HEK293 (cell line): ENCODE results near the gene VTN.

ENCODE experiments used
- CTCF ChIA-PET: fragments of 350-600 bp; formaldehyde crosslinking; extraction: SDS; loops from one replicate; lab custom pipeline; 2021; ENCODE audit warnings: antibody characterized with exemption; lab: Yijun Ruan, JAX
- POLR2A ChIA-PET: fragments of 300-600 bp; formaldehyde crosslinking; extraction: SDS; loops from one replicate; lab custom pipeline; 2020; ENCODE audit warnings: antibody characterized with exemption, inconsistent platforms; lab: Yijun Ruan, JAX
- H3K27ac ChIP-seq: fragments of 200-500 bp; sonication (Bioruptor generic); 2 replicates; pipeline ENCODE4 v1.5.1; 2014; ENCODE audit warnings: low read depth, low read length, control low read depth, inconsistent platforms; ENCODE audit errors: extremely low read depth
- H3K36me3 ChIP-seq, 2 experiments: fragments of 200-500 bp in 1 of 2; sonication (Bioruptor generic) in 1 of 2; 1 replicate in 1 of 2; 2 replicates in 1 of 2; pipeline ENCODE4 v1.5.1; 2014 to 2017; ENCODE audit warnings: inconsistent platforms in 2 of 2, low read length in 2 of 2; ENCODE audit not compliant: control insufficient read depth in 2 of 2, insufficient read depth in 1 of 2
- H3K4me1 ChIP-seq: fragments of 200-500 bp; sonication (Bioruptor generic); 2 replicates; pipeline ENCODE4 v1.5.1; 2014; ENCODE audit warnings: mild to moderate bottlenecking, low read length, inconsistent platforms; ENCODE audit not compliant: control insufficient read depth, insufficient read depth
- H3K4me3 ChIP-seq: 2 replicates; pipeline ENCODE4 v1.5.1; 2011; ENCODE audit warnings: low read depth, mild to moderate bottlenecking, control low read depth, low read length, moderate library complexity
- H3K9me3 ChIP-seq: fragments of 200-500 bp; sonication (Bioruptor generic); 2 replicates; pipeline ENCODE4 v1.5.1; 2014; ENCODE audit warnings: low read depth, low read length, inconsistent platforms; ENCODE audit not compliant: control insufficient read depth, insufficient read depth
- IKZF3 ChIP-seq: fragments of 450-650 bp; IDR thresholded peaks from 2 replicates; pipeline ENCODE4 v1.5.0; 2018; ENCODE audit warnings: missing biosample characterization, mild to moderate bottlenecking, missing genetic modification characterization, moderate library complexity
- KLF17 ChIP-seq: fragments of 450-650 bp; formaldehyde crosslinking; IDR thresholded peaks from 2 replicates; pipeline ENCODE4 v1.5.1; 2016; ENCODE audit warnings: missing biosample characterization, missing genetic modification characterization
- KLF7 ChIP-seq: fragments of 450-650 bp; formaldehyde crosslinking; IDR thresholded peaks from 2 replicates; pipeline ENCODE4 v1.5.1; 2016; ENCODE audit warnings: missing biosample characterization, missing genetic modification characterization, borderline replicate concordance
- MZF1 ChIP-seq: fragments of 450-650 bp; formaldehyde crosslinking; IDR thresholded peaks from 2 replicates; pipeline ENCODE4 v1.5.1; 2017; ENCODE audit warnings: missing biosample characterization, missing genetic modification characterization, borderline replicate concordance
- PBX3 ChIP-seq: sonication (generic); formaldehyde crosslinking; IDR thresholded peaks from 2 replicates; pipeline ENCODE4 v1.8.1; 2022; ENCODE audit warnings: mild to moderate bottlenecking, moderate library complexity, missing genetic modification reagents
- PRDM4 ChIP-seq: fragments of 450-650 bp; formaldehyde crosslinking; IDR thresholded peaks from 2 replicates; pipeline ENCODE4 v1.5.1; 2017; ENCODE audit warnings: missing biosample characterization, missing genetic modification characterization
- YY2 ChIP-seq: fragments of 450-650 bp; formaldehyde crosslinking; IDR thresholded peaks from 2 replicates; pipeline ENCODE4 v1.5.1; 2016; ENCODE audit warnings: missing biosample characterization, missing genetic modification characterization
- ZBTB44 ChIP-seq: fragments of 450-650 bp; IDR thresholded peaks from 2 replicates; pipeline ENCODE4 v1.5.1; 2018; ENCODE audit warnings: missing biosample characterization, mild to moderate bottlenecking, missing genetic modification characterization
- ZNF112 ChIP-seq: fragments of 450-650 bp; formaldehyde crosslinking; IDR thresholded peaks from 2 replicates; pipeline ENCODE4 v1.5.0; 2017; ENCODE audit warnings: missing biosample characterization, missing genetic modification characterization
- ZNF280C ChIP-seq: fragments of 450-650 bp; formaldehyde crosslinking; IDR thresholded peaks from 2 replicates; pipeline ENCODE4 v1.5.1; 2016; ENCODE audit warnings: missing biosample characterization, missing genetic modification characterization
- ZNF366 ChIP-seq: fragments of 450-650 bp; formaldehyde crosslinking; conservative IDR thresholded peaks from 2 replicates; pipeline ENCODE4 v1.5.1; 2016; ENCODE audit warnings: missing biosample characterization, missing genetic modification characterization
- ZNF398 ChIP-seq: fragments of 450-650 bp; formaldehyde crosslinking; IDR thresholded peaks from 2 replicates; pipeline ENCODE4 v1.5.1; 2017; ENCODE audit warnings: missing biosample characterization, missing genetic modification characterization
- ZNF561 ChIP-seq: fragments of 450-650 bp; IDR thresholded peaks from 2 replicates; pipeline ENCODE4 v1.5.1; 2018; ENCODE audit warnings: missing biosample characterization, missing genetic modification characterization, borderline replicate concordance
- ZNF600 ChIP-seq: fragments of 450-650 bp; formaldehyde crosslinking; IDR thresholded peaks from 2 replicates; pipeline ENCODE4 v1.5.1; 2016; ENCODE audit warnings: missing biosample characterization, missing genetic modification characterization
- ZNF660 ChIP-seq: fragments of 450-650 bp; IDR thresholded peaks from 2 replicates; pipeline ENCODE4 v1.5.1; 2018; ENCODE audit warnings: missing biosample characterization, mild to moderate bottlenecking, missing genetic modification characterization
- ZNF76 ChIP-seq: fragments of 450-650 bp; formaldehyde crosslinking; IDR thresholded peaks from 2 replicates; pipeline ENCODE4; 2016; ENCODE audit warnings: low read depth, missing biosample characterization, missing genetic modification characterization, borderline replicate concordance
- ZSCAN5A ChIP-seq: fragments of 450-650 bp; formaldehyde crosslinking; IDR thresholded peaks from 2 replicates; pipeline ENCODE4 v1.5.1; 2016; ENCODE audit warnings: missing biosample characterization, missing genetic modification characterization

VTN gene

GRCh38 chr17:28372945-28373274 lies 2.8 kb upstream of the VTN start:
- TF ChIP-seq ZNF398 (tag by site-specific recombination), result peak; percentile 24; the same call in 1 of the 2 replicates
- no peak for TF ChIP-seq PRDM4 (tag by site-specific recombination)
- TF ChIP-seq ZNF366 (tag by site-specific recombination), result 0 out of 2 replicates have a peak, but pooled peaks have one; percentile 42
- peak; percentile 51; the same call in 1 of the 2 replicates for TF ChIP-seq KLF17 (tag by site-specific recombination)
- TF ChIP-seq ZNF280C (tag by site-specific recombination), result no peak
- TF ChIP-seq, all 188 proteins: peak for 3
- POLR2A ChIA-PET, result interaction anchor here (7.1 kb wide), 1 partner anchor 15 kb away, joined by 66 read pairs; the partner anchor contains the start of gene POLDIP2
- 0 out of 2 replicates have a peak overlapping the region, but pooled peaks have one; percentile 50 for H3K4me3 ChIP-seq
- no peaks in the 10 kb centered on the region; a peak in 1 of 3 replicates for H3K36me3 ChIP-seq
- H3K4me1 ChIP-seq, result peaks cover 13% of the 10 kb centered on the region
- no peak overlapping the region for H3K27ac ChIP-seq
- CTCF ChIA-PET, result interaction anchor here (0.7 kb wide), 1 partner anchor 44 kb away, joined by 4 read pairs; no protein-coding TSS in a partner anchor
- no peaks in the 10 kb centered on the region for H3K9me3 ChIP-seq

GRCh38 chr17:28372203-28372944 lies 2.3 kb upstream of the VTN start:
- ChIA-PET POLR2A (interaction anchor here (1.5 to 7.1 kb wide), 3 partner anchors 8 to 33 kb away, joined by 6 to 66 read pairs (median 9); partner anchors contain the start of genes POLDIP2 and SLC46A1), CTCF (interaction anchor here (1.5 kb wide), 1 partner anchor 45 kb away, joined by 11 read pairs; no protein-coding TSS in a partner anchor)
- H3K27ac ChIP-seq, result peak overlapping the region; percentile 87
- peaks cover 13% of the 10 kb centered on the region for H3K4me1 ChIP-seq
- peak overlapping the region; percentile 50 for H3K4me3 ChIP-seq
- H3K36me3 ChIP-seq, result no peaks in the 10 kb centered on the region; a peak in 1 of 3 replicates
- H3K9me3 ChIP-seq, result no peaks in the 10 kb centered on the region
- TF ChIP-seq ZNF561 (tag by site-specific recombination) (peak; percentile 49; the same call in 1 of the 2 replicates), ZNF600 (tag by site-specific recombination) (peak; percentile 21; the same call in 1 of the 2 replicates), ZBTB44 (tag by site-specific recombination) (0 out of 2 replicates have a peak, but pooled peaks have one; percentile 20), ZNF76 (tag by site-specific recombination) (peak; percentile 14; the same call in 1 of the 2 replicates), IKZF3 (tag by site-specific recombination) (no peak), ZNF660 (peak; percentile 46; the same call in 1 of the 2 replicates), KLF7 (tag by site-specific recombination) (0 out of 2 replicates have a peak, but pooled peaks have one; percentile 9), PBX3 (CRISPR knock-in tag) (peak; percentile 50; the same call in 1 of the 2 replicates), ZSCAN5A (tag by site-specific recombination) (peak; percentile 25; the same call in 1 of the 2 replicates), MZF1 (no peak), ZNF112 (no peak), YY2 (tag by site-specific recombination) (no peak)
